Progenitor cell of endocrine pancreas (in vitro differentiated cells): ENCODE results near the gene IPPK. TPM values are rescaled to one million over a fixed set of nuclear protein-coding genes. Genes with fewer than 3 reads are reported as not detected.

Source experiments
- DNase-seq: peaks from one replicate; pipeline ENCODE4 v3.0.0; 2021; ENCODE audit warnings: low spot score; ENCODE audit not compliant: unreplicated experiment
- H3K27ac Mint-ChIP-seq: 2 replicates; pipeline ENCODE4 v1.8.0; 2021; ENCODE audit warnings: mild to moderate bottlenecking, moderate library complexity, mixed read lengths
- H3K27me3 Mint-ChIP-seq: 2 replicates; pipeline ENCODE4 v1.8.0; 2021; ENCODE audit warnings: mixed read lengths
- H3K36me3 Mint-ChIP-seq: 2 replicates; pipeline ENCODE4 v1.8.0; 2022; ENCODE audit warnings: mixed read lengths; ENCODE audit not compliant: insufficient read depth
- H3K4me1 Mint-ChIP-seq: 2 replicates; pipeline ENCODE4 v1.8.0; 2021; ENCODE audit warnings: low read depth, mixed read lengths
- H3K4me3 Mint-ChIP-seq: 2 replicates; pipeline ENCODE4 v1.8.0; 2021; ENCODE audit warnings: low read depth, mild to moderate bottlenecking, moderate library complexity, mixed read lengths
- H3K9me3 Mint-ChIP-seq: 2 replicates; pipeline ENCODE4 v1.8.0; 2021; ENCODE audit warnings: low read depth, mixed read lengths
- total RNA-seq: library from RNA; stranded (reverse); gene quantifications from 2 replicates; pipeline ENCODE4 v1.2.1, GENCODE V29; 2021
- TF ChIP-seq, protein P1 (sequence below): fragments of 200-600 bp; sonication (generic); IDR thresholded peaks from one replicate; pipeline ENCODE4 v1.5.0; 2021; ENCODE audit warnings: antibody characterized with exemption, mild to moderate bottlenecking; ENCODE audit not compliant: unreplicated experiment

The IPPK gene
- total RNA-seq, 1 donor from 2014 or later = 10.2 TPM

DNA sequence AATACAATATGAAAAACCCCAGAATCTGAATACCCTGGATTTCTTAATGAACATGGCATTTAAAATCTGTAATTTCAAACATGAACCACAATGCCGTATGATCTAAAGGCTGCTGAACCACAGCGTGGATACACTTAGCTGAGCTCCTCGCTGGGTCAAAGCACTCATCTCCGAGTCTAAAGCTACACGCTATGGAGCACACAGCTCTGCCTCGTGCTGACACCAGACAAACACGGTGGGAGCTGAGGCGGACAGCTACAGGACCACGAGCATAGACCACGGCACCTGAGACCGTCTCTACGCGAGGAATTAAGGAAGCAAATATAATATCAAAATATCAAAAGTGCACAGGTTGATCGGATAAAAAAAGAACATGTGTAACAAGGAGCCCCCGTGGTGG is 42.8 kb upstream of the IPPK start:
- no peaks in the 10 kb centered on the region for H3K4me1 Mint-ChIP-seq
- H3K9me3 Mint-ChIP-seq = no peaks in the 10 kb centered on the region
- H3K27me3 Mint-ChIP-seq = no peaks in the 10 kb centered on the region
- peaks cover 10% of the 10 kb centered on the region for H3K36me3 Mint-ChIP-seq
- TF ChIP-seq, protein P1, sequence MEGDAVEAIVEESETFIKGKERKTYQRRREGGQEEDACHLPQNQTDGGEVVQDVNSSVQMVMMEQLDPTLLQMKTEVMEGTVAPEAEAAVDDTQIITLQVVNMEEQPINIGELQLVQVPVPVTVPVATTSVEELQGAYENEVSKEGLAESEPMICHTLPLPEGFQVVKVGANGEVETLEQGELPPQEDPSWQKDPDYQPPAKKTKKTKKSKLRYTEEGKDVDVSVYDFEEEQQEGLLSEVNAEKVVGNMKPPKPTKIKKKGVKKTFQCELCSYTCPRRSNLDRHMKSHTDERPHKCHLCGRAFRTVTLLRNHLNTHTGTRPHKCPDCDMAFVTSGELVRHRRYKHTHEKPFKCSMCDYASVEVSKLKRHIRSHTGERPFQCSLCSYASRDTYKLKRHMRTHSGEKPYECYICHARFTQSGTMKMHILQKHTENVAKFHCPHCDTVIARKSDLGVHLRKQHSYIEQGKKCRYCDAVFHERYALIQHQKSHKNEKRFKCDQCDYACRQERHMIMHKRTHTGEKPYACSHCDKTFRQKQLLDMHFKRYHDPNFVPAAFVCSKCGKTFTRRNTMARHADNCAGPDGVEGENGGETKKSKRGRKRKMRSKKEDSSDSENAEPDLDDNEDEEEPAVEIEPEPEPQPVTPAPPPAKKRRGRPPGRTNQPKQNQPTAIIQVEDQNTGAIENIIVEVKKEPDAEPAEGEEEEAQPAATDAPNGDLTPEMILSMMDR = no peak
- no peak overlapping the region for H3K27ac Mint-ChIP-seq
- no peak for DNase-seq
- no peak overlapping the region for H3K4me3 Mint-ChIP-seq

DNA sequence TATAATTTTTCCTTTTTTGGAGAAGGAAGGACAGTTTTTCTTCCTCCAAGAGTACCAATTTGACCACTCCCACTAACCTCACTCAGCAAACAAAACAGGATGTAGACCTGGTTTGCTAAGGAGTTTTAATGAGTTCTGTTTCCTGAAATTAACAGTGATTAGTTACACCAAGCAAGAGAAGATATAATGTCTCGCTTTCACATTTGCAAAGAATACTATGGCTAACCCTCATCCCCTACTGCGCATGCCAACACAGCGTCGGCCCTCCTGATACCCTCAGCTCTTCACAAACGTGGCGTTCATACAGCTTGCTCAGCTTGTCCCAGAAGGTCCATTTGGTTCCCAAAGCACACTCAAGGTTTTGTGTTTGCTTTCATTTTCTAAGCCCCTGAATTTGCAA is 41.9 kb upstream of the IPPK start:
- H3K36me3 Mint-ChIP-seq = peaks cover 12% of the 10 kb centered on the region
- peaks cover 1% of the 10 kb centered on the region for H3K4me1 Mint-ChIP-seq
- H3K9me3 Mint-ChIP-seq = no peaks in the 10 kb centered on the region
- no peak for DNase-seq
- H3K4me3 Mint-ChIP-seq = no peak overlapping the region
- no peak overlapping the region for H3K27ac Mint-ChIP-seq
- TF ChIP-seq, protein P1 = no peak
- no peaks in the 10 kb centered on the region for H3K27me3 Mint-ChIP-seq

DNA sequence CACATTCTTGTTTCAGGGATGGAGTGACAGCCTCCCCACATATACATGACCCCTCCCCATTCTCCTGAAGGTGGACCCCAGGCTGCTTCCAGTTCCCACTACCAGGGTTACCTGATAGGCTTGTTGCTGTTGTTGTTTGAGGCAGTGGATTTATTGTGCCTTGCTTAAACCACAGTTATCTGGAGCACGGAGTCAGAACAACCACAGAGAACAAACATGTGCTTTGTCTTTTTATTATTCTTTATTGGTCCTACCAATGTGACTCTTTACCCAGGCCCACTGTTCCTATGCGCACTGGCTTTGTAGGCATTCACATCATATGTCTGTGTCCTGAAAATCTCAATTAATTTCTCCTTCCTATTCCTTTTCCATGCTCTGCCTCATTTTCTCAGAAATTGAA is 41.2 kb upstream of the IPPK start:
- H3K36me3 Mint-ChIP-seq = peaks cover 14% of the 10 kb centered on the region
- H3K4me3 Mint-ChIP-seq = no peak overlapping the region
- TF ChIP-seq, protein P1 = no peak
- peaks cover 1% of the 10 kb centered on the region for H3K4me1 Mint-ChIP-seq
- H3K27ac Mint-ChIP-seq = no peak overlapping the region
- DNase-seq = no peak
- no peaks in the 10 kb centered on the region for H3K9me3 Mint-ChIP-seq
- no peaks in the 10 kb centered on the region for H3K27me3 Mint-ChIP-seq

DNA sequence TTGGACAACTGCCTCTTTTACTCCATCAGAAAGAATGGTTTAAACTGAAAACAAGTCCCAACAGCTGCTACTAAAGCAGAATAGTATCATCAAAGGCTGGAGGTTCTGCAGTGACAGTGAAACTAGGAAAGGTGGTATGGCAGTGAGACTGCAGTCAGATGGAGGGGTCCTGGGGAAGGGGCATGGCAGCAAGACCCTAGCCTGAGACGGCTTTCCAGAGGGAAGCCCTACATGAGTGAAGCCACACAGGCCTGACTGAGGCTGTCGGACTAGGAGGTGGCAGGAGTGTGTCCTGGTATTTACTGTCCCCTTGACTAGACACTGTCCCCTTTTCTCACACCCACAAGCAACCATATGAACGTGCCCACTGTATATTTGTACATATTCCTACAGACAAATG is 40.4 kb upstream of the IPPK start:
- Mint-ChIP-seq H3K27me3 (no peaks in the 10 kb centered on the region), H3K9me3 (no peaks in the 10 kb centered on the region), H3K4me1 (peaks cover 1% of the 10 kb centered on the region), H3K36me3 (peaks cover 15% of the 10 kb centered on the region), H3K4me3 (no peak overlapping the region), H3K27ac (peak overlapping the region; percentile 35)
- TF ChIP-seq, protein P1 = no peak
- DNase-seq = no peak

DNA sequence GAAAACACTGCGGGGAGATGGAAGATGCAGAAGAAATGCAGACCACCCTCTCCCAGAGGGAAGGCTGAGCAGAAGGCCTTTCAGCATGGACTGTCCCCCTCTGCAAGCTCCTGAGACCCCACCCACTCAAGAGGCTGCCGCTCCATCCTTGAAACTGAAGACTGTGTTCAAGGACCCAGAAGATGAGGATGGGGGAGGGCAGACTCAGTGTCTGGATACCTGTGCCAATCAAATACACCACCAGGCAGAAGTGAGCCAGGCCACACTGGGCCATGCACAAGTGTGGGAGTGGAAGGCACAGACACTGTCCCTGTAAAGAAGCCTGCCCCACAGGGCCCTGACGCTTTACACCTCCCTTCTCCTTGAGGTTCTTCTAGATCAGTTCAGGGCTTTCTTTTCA is 40.0 kb upstream of the IPPK start:
- TF ChIP-seq, protein P1 = no peak
- no peak for DNase-seq
- Mint-ChIP-seq H3K27me3 (no peaks in the 10 kb centered on the region), H3K4me3 (no peak overlapping the region), H3K9me3 (no peaks in the 10 kb centered on the region), H3K27ac (peak overlapping the region; percentile 35), H3K36me3 (peaks cover 15% of the 10 kb centered on the region), H3K4me1 (peaks cover 1% of the 10 kb centered on the region)
